Loucy (cell line): Measurements from ENCODE around the gene RAB4A.
A peak's percentile ranks its signal among the peaks of the same experiment; 100 is the strongest.

ENCODE experiments used
- EZH2phosphoT487 ChIP-seq: fragments of 200-600 bp; IDR thresholded peaks from 2 replicates; pipeline ENCODE4 v1.6.1; 2018; ENCODE audit warnings: antibody characterized with exemption, mild to moderate bottlenecking, moderate library complexity, borderline replicate concordance
- TF ChIP-seq, protein P1 (sequence below): fragments of 200-600 bp; sonication (generic); conservative IDR thresholded peaks from 2 replicates; pipeline ENCODE4 v1.5.1; 2014; ENCODE audit warnings: mild to moderate bottlenecking, antibody characterized with exemption, low read length

DNA sequence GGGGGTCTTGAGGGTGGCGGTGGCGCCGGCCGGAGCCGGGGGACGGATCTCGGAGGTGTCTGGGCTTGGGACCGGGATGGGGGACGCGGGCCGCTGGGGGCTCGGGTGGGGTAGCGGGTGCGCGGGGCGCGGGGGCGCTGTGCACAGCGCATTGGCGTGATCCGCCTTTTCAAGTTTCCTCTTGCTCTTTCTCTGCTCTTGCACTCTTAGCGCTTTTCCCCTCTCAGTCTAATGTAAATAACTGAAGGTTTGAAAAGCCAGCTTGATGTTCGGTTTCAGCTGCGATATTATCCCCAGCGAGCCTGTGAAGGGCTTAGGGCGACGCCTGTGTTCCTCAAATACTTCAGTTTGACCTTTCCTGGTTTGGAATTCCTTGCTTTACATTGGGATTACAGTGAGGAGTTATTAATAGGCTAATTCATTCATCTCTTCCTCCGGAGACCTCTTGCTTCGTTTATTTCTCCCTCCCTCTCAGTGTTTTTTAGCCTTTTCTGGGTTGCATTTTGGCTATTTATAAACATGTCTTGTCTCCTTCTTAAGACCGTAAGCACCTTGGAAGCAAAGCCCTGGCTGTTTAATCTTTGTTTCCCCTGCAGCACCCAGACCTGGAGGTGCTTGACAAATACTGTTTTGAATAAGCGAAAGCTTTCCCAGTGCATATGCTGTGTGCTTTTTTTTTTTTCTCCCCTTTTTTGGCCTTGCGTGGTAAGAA lies 693 bp downstream of the RAB4A start:
- TF ChIP-seq, protein P1, sequence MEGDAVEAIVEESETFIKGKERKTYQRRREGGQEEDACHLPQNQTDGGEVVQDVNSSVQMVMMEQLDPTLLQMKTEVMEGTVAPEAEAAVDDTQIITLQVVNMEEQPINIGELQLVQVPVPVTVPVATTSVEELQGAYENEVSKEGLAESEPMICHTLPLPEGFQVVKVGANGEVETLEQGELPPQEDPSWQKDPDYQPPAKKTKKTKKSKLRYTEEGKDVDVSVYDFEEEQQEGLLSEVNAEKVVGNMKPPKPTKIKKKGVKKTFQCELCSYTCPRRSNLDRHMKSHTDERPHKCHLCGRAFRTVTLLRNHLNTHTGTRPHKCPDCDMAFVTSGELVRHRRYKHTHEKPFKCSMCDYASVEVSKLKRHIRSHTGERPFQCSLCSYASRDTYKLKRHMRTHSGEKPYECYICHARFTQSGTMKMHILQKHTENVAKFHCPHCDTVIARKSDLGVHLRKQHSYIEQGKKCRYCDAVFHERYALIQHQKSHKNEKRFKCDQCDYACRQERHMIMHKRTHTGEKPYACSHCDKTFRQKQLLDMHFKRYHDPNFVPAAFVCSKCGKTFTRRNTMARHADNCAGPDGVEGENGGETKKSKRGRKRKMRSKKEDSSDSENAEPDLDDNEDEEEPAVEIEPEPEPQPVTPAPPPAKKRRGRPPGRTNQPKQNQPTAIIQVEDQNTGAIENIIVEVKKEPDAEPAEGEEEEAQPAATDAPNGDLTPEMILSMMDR, result peak; percentile 21; the same call in 1 of the 2 replicates
- no peak for TF ChIP-seq EZH2phosphoT487
